Nephron progenitor cell (in vitro differentiated cells): ENCODE data around the gene B4GALNT1.
A peak's percentile ranks its signal among the peaks of the same experiment; 100 is the strongest.
"Not testable (repeated sequence)": the region's sequence is repeated elsewhere in the genome, so short reads cannot be mapped to it uniquely, and the experiment has no call there.

ENCODE experiments used
- DNase-seq: peaks from one replicate; pipeline ENCODE4 v3.0.0; 2021
- H3K27ac Mint-ChIP-seq: 2 replicates; pipeline ENCODE4 v1.8.0; 2021; ENCODE audit warnings: mild to moderate bottlenecking, moderate library complexity, mixed read lengths
- H3K27me3 Mint-ChIP-seq: 2 replicates; pipeline ENCODE4 v1.8.0; 2021; ENCODE audit warnings: mild to moderate bottlenecking, low read depth, mixed read lengths; ENCODE audit not compliant: poor library complexity
- H3K36me3 Mint-ChIP-seq: 2 replicates; pipeline ENCODE4 v1.8.0; 2021; ENCODE audit warnings: low read depth, mixed read lengths
- H3K4me1 Mint-ChIP-seq: 2 replicates; pipeline ENCODE4 v1.8.0; 2021; ENCODE audit warnings: mixed read lengths
- H3K4me3 Mint-ChIP-seq: 2 replicates; pipeline ENCODE4 v1.8.0; 2021; ENCODE audit warnings: mild to moderate bottlenecking, moderate library complexity, mixed read lengths
- H3K9me3 Mint-ChIP-seq: 2 replicates; pipeline ENCODE4 v1.8.0; 2021; ENCODE audit warnings: mild to moderate bottlenecking, moderate library complexity, mixed read lengths
- TF ChIP-seq, protein P1 (sequence below): fragments of 200-600 bp; sonication (generic); IDR thresholded peaks from 2 replicates; pipeline ENCODE4 v1.5.0; 2021; ENCODE audit warnings: antibody characterized with exemption

B4GALNT1 gene

DNA sequence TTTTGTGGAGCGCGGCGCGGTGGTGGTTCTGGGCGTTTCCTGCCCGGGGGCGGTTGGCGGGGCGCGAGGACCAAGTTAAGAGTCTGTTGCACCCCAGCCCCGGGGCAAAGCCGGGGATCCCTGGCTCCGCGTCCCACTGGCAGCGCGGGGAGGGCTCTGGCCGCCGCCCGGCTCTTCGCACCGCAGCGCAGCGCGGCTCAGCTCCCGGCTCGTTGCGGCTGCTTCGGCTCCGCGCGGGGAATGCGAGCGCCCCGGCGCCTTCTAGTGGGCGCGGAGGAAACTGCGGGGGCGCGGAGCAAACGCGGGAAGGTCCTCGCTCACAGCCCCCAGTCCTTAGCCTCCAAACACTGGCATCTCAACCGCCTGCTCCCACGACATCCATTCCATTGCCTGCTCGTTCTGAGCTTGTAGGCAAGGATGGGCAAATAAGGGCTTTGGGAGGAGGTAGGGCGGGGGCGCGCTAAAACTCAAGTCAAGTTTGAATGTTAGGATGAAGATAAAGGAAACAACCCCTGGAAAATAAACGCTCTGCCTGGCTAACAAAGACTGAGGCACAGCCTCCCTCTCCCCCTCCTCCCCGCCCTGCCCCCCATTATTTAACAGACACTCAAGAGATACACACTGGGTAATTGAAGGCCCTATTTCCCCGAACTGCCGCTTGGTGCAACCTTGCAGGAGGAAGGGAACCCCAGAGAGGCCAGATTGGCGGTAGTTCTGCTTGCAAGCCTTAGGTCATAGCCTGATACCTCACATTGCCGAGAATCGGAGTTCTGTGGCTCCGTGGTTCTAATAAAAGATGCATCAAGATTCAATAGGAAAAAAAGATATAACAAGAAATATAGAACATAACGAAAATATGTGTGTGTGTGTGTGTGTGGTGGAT is at the start of gene B4GALNT1:
Gene B4GALNT1, minus strand, starts transcription at position 244 of the 883 bp plus-strand sequence. CDS start 1,069 bp downstream, outside the sequence.
- Mint-ChIP-seq H3K27me3 (peaks cover 98% of the 10 kb centered on the region), H3K9me3 (no peaks in the 10 kb centered on the region), H3K36me3 (no peaks in the 10 kb centered on the region), H3K27ac (no peak within 1 kb of the TSS), H3K4me1 (peaks cover 9% of the 10 kb centered on the region), H3K4me3 (peak within 1 kb of the TSS; percentile 68)
- DNase-seq, result peak; percentile 86
- TF ChIP-seq, protein P1, sequence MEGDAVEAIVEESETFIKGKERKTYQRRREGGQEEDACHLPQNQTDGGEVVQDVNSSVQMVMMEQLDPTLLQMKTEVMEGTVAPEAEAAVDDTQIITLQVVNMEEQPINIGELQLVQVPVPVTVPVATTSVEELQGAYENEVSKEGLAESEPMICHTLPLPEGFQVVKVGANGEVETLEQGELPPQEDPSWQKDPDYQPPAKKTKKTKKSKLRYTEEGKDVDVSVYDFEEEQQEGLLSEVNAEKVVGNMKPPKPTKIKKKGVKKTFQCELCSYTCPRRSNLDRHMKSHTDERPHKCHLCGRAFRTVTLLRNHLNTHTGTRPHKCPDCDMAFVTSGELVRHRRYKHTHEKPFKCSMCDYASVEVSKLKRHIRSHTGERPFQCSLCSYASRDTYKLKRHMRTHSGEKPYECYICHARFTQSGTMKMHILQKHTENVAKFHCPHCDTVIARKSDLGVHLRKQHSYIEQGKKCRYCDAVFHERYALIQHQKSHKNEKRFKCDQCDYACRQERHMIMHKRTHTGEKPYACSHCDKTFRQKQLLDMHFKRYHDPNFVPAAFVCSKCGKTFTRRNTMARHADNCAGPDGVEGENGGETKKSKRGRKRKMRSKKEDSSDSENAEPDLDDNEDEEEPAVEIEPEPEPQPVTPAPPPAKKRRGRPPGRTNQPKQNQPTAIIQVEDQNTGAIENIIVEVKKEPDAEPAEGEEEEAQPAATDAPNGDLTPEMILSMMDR, result peak; percentile 86

DNA sequence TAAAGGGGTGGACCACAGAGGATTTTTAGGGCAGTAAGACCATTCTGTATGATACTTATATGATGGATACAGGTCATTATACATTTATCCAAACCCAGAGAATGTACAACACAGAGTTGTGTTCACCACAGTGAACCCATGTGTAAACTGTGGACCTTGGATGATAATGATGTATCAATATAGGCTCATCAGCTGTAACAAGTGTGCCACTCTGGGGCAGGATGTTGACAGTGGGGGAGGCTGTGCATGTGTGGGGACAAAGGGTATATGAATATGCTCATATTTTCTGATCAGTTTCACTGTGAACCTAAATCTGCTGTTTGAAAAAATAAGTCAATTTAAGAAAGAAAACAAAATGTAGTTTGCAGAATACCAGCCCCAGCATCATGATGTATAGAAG is 46.7 kb upstream of the B4GALNT1 start:
- Mint-ChIP-seq H3K4me3 (no peak overlapping the region), H3K27me3 (peaks cover 46% of the 10 kb centered on the region), H3K27ac (no peak overlapping the region), H3K4me1 (no peaks in the 10 kb centered on the region), H3K9me3 (peaks cover 18% of the 10 kb centered on the region), H3K36me3 (no peaks in the 10 kb centered on the region)
- DNase-seq, result no peak
- TF ChIP-seq, protein P1, result no peak

DNA sequence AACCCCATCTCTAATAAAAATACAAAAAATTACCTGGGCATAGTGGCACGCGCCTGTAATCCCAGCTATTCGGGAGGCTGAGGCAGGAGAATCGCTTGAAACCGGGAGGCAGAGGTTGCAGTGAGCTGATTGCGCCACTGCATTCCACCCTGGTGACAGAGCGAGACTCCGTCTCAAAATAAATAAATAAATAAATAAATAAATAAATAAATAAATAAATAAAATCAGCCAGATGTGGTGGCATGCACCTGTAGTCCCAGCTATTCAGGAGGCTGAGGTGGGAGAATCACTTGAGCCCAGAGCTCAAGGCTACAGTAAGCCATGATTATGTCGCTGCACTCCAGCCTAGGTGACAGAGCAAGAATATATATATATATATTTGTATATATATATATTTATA is 44.9 kb upstream of the B4GALNT1 start:
- not testable (repeated sequence) for H3K4me1 Mint-ChIP-seq, H3K27ac Mint-ChIP-seq, DNase-seq, H3K36me3 Mint-ChIP-seq, H3K4me3 Mint-ChIP-seq
- Mint-ChIP-seq H3K9me3 (peaks cover 18% of the 10 kb centered on the region), H3K27me3 (peaks cover 35% of the 10 kb centered on the region)

DNA sequence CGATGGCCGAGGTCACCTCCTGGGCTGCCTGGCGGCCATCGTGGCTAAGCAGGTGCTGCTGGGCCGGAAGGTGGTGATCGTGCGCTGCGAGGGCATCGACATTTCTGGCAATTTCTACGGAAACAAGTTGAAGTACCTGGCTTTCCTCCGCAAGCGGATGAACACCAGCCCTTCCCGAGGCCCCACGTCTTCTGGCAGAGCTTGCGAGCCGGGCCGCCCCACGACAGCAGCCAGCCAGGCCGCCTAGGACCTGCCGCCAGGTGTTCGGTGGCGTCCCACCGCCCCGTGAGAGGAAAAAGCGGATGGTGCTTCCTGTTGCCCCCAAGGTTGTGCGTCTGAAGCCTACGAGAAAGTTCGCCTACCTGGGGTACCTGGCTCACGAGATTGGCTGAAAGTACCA is 41.7 kb upstream of the B4GALNT1 start:
- Mint-ChIP-seq H3K9me3 (peaks cover 24% of the 10 kb centered on the region), H3K4me3 (no peak overlapping the region), H3K4me1 (no peaks in the 10 kb centered on the region), H3K27ac (no peak overlapping the region), H3K36me3 (no peaks in the 10 kb centered on the region), H3K27me3 (peaks cover 24% of the 10 kb centered on the region)
- TF ChIP-seq, protein P1, result no peak
- DNase-seq, result no peak

DNA sequence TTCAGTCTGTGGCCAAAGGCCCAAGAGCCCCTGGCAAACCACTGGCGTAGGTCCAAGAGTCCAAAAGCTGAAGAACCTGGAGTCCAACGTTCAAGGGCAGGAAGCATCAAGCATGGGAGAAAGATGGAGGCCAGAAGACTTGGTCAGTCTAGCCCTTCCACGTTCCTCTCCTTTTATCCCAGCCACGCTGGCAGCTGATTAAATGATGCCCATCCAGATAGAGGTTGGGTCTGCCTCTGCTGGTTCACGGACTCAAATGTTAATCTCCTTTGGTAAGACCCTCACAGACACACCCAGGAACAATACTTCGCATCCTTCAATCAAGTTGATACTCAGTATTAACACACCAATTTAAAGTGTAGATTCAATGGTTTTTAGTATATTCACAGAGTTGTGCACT is 39.8 kb upstream of the B4GALNT1 start:
- Mint-ChIP-seq H3K36me3 (no peaks in the 10 kb centered on the region), H3K27ac (no peak overlapping the region), H3K27me3 (peaks cover 21% of the 10 kb centered on the region), H3K9me3 (peaks cover 27% of the 10 kb centered on the region), H3K4me1 (no peaks in the 10 kb centered on the region), H3K4me3 (no peak overlapping the region)
- TF ChIP-seq, protein P1, result no peak
- DNase-seq, result no peak

DNA sequence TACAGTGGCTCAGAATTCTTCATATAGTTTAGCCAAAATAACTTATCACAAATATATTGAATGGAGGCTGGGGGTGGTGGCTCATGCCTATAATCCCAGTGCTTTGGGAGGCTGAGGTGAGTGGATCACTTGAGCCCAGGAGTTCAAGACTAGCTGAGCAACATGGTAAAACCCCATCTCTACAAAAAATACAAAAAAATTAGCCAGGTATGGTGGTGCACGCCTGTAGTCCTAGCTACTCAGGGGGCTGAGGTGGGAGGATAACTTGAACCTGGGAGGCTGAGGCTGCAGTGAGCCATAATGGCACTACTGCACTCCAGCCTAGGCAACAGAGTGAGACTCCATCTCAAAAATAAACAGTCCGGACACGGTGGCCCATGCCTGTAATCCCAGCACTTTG is 38.8 kb upstream of the B4GALNT1 start:
- H3K9me3 Mint-ChIP-seq, result peaks cover 34% of the 10 kb centered on the region
- H3K4me1 Mint-ChIP-seq, H3K36me3 Mint-ChIP-seq, H3K4me3 Mint-ChIP-seq, DNase-seq, H3K27ac Mint-ChIP-seq: not testable (repeated sequence)
- H3K27me3 Mint-ChIP-seq, result peaks cover 23% of the 10 kb centered on the region

DNA sequence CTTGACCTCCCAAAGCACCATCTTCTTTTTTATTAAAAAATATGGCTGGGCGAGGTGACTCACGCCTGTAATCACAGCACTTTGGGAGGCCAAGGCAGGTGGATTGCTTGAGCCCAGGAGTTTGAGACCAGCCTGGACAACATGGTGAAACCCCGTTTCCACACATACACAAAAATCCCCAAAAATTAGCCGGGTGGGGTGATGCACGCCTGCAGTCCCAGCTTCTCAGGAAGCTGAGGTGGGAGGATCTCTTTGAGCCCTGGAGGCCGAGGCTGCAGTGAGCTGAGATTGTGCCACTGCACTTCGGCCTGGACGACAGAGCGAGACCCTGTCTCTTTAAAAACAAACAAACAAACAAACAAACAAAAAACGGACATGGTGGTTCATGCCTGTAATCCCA is 36.7 kb upstream of the B4GALNT1 start:
- H3K4me1 Mint-ChIP-seq, H3K36me3 Mint-ChIP-seq, H3K4me3 Mint-ChIP-seq, DNase-seq, H3K27ac Mint-ChIP-seq: not testable (repeated sequence)
- Mint-ChIP-seq H3K9me3 (peaks cover 49% of the 10 kb centered on the region), H3K27me3 (peaks cover 25% of the 10 kb centered on the region)
